ENCODE measurements around the gene ARHGEF3. TPM values are rescaled to one million over a fixed set of nuclear protein-coding genes. Genes with fewer than 3 reads are reported as not detected.

ARHGEF3 gene
- total RNA-seq, 1 experiment from 2014 or later: 10.2 TPM

- no TSS peak for BruUV-seq (replicated peaks)
- Histone ChIP-seq H3K4me3 (ENCODE audit: low read depth, low read length) (no peak overlapping the region), H3K36me3 (ENCODE audit: control insufficient read depth, insufficient read depth, low read length) (no peaks in the 10 kb centered on the region), H3K27me3 (replicated peaks; ENCODE audit: control insufficient read depth, insufficient read depth, low read length) (no peaks in the 10 kb centered on the region), H3K9me3 (no peaks in the 10 kb centered on the region), H3K4me1 (no peaks in the 10 kb centered on the region)
- CTCF ChIA-PET: no interaction called here
- no peaks in the 10 kb centered on the region for H3K4me1 Mint-ChIP-seq (ENCODE audit: low read depth, unreplicated experiment)
- intact Hi-C loops (cut with micrococcal nuclease; ENCODE audit: unreplicated experiment): no loop called here
- DNase-seq: no peak
- no peaks in the 10 kb centered on the region for H3K27me3 Mint-ChIP-seq (ENCODE audit: insufficient read depth, unreplicated experiment)
- H3K36me3 Mint-ChIP-seq (ENCODE audit: insufficient read depth, unreplicated experiment): peaks cover 11% of the 10 kb centered on the region
- no peaks in the 10 kb centered on the region for H3K9me3 Mint-ChIP-seq (ENCODE audit: unreplicated experiment)
- H3K4me3 Mint-ChIP-seq (ENCODE audit: unreplicated experiment): no peak overlapping the region
- TF ChIP-seq CTCF (IDR thresholded peaks at IDR 0.05; ENCODE audit: insufficient read depth in 1 of 2, low read depth in 1 of 2, low read length in 1 of 2, severe bottlenecking in 1 of 2, unreplicated experiment in 1 of 2): no peak
- H3K27ac Mint-ChIP-seq (ENCODE audit: unreplicated experiment): no peak overlapping the region
- POLR2A ChIA-PET: no interaction called here
Measured at GRCh38 chr3:56771376-56771775, 30.4 kb downstream of the ARHGEF3 start.

- no peak for TF ChIP-seq CTCF (IDR thresholded peaks at IDR 0.05; ENCODE audit: insufficient read depth in 1 of 2, low read depth in 1 of 2, low read length in 1 of 2, severe bottlenecking in 1 of 2, unreplicated experiment in 1 of 2)
- POLR2A ChIA-PET: no interaction called here
- no peaks in the 10 kb centered on the region for H3K4me1 Mint-ChIP-seq (ENCODE audit: low read depth, unreplicated experiment)
- H3K27me3 Mint-ChIP-seq (ENCODE audit: insufficient read depth, unreplicated experiment): no peaks in the 10 kb centered on the region
- H3K27me3 ChIP-seq (replicated peaks; ENCODE audit: control insufficient read depth, insufficient read depth, low read length): no peaks in the 10 kb centered on the region
- no peaks in the 10 kb centered on the region for H3K9me3 ChIP-seq
- no TSS peak for BruUV-seq (replicated peaks)
- no peaks in the 10 kb centered on the region for H3K4me1 ChIP-seq
- H3K4me3 ChIP-seq (ENCODE audit: low read depth, low read length): no peak overlapping the region
- CTCF ChIA-PET: interaction anchor here (0.9 kb wide), 1 partner anchor 30 kb away, joined by 3 read pairs; no protein-coding TSS in a partner anchor
- H3K27ac Mint-ChIP-seq (ENCODE audit: unreplicated experiment): no peak overlapping the region
- intact Hi-C loops (cut with micrococcal nuclease; ENCODE audit: unreplicated experiment): no loop called here
- peaks cover 18% of the 10 kb centered on the region for H3K36me3 Mint-ChIP-seq (ENCODE audit: insufficient read depth, unreplicated experiment)
- no peaks in the 10 kb centered on the region for H3K9me3 Mint-ChIP-seq (ENCODE audit: unreplicated experiment)
- no peaks in the 10 kb centered on the region for H3K36me3 ChIP-seq (ENCODE audit: control insufficient read depth, insufficient read depth, low read length)
- no peak overlapping the region for H3K4me3 Mint-ChIP-seq (ENCODE audit: unreplicated experiment)
- DNase-seq: no peak
Measured at GRCh38 chr3:56769116-56769707, 32.5 kb downstream of the ARHGEF3 start.

- no peak overlapping the region for H3K4me3 Mint-ChIP-seq (ENCODE audit: unreplicated experiment)
- CTCF ChIA-PET: interaction anchor here (0.6 kb wide), 1 partner anchor 43 kb away, joined by 3 read pairs; no protein-coding TSS in a partner anchor
- intact Hi-C loops (cut with micrococcal nuclease; ENCODE audit: unreplicated experiment): no loop called here
- DNase-seq: no peak
- H3K27me3 ChIP-seq (replicated peaks; ENCODE audit: control insufficient read depth, insufficient read depth, low read length): no peaks in the 10 kb centered on the region
- no peaks in the 10 kb centered on the region for H3K36me3 ChIP-seq (ENCODE audit: control insufficient read depth, insufficient read depth, low read length)
- no peak overlapping the region for H3K4me3 ChIP-seq (ENCODE audit: low read depth, low read length)
- no peaks in the 10 kb centered on the region for H3K9me3 ChIP-seq
- TF ChIP-seq CTCF (IDR thresholded peaks at IDR 0.05; ENCODE audit: insufficient read depth in 1 of 2, low read depth in 1 of 2, low read length in 1 of 2, severe bottlenecking in 1 of 2, unreplicated experiment in 1 of 2): no peak
- H3K36me3 Mint-ChIP-seq (ENCODE audit: insufficient read depth, unreplicated experiment): peaks cover 12% of the 10 kb centered on the region
- BruUV-seq (replicated peaks): no TSS peak
- no peaks in the 10 kb centered on the region for H3K9me3 Mint-ChIP-seq (ENCODE audit: unreplicated experiment)
- no peaks in the 10 kb centered on the region for H3K4me1 ChIP-seq
- no peaks in the 10 kb centered on the region for H3K4me1 Mint-ChIP-seq (ENCODE audit: low read depth, unreplicated experiment)
- H3K27ac Mint-ChIP-seq (ENCODE audit: unreplicated experiment): no peak overlapping the region
- POLR2A ChIA-PET: no interaction called here
- no peaks in the 10 kb centered on the region for H3K27me3 Mint-ChIP-seq (ENCODE audit: insufficient read depth, unreplicated experiment)
Measured at GRCh38 chr3:56764904-56765547, 36.7 kb downstream of the ARHGEF3 start.
